ENCODE results near the gene UBAP1.
"Not testable (repeated sequence)": the region's sequence is repeated elsewhere in the genome, so short reads cannot be mapped to it uniquely, and the experiment has no call there.

The UBAP1 gene

GRCh38 chr9:34272101-34272541, 93.3 kb downstream of the UBAP1 start:
- Histone ChIP-seq H2BK12ac (ENCODE audit: low read length) (no peak overlapping the region), H2BK120ac (ENCODE audit: insufficient read depth, low read length, poor library complexity) (no peak overlapping the region)
- WGBS (ENCODE audit: extremely low coverage, insufficient coverage, insufficient read length), result no CpG with 5 or more reads among the region's 3 CpGs

GRCh38 chr9:34273588-34273987, 94.7 kb downstream of the UBAP1 start:
- H4K12ac ChIP-seq (ENCODE audit: low read depth, low read length); H3K23ac ChIP-seq (ENCODE audit: low read length); H3K4ac ChIP-seq (ENCODE audit: low read depth, low read length); H4K8ac ChIP-seq (ENCODE audit: low read depth, low read length); H3K4me1 ChIP-seq (ENCODE audit: control insufficient read depth in 1 of 2, insufficient read depth in 2 of 2, low read length in 2 of 2); DNase-seq; H3K27me3 ChIP-seq (ENCODE audit: insufficient read depth, low read length); H2BK12ac ChIP-seq (ENCODE audit: low read length); H3K27ac ChIP-seq (ENCODE audit: low read depth, low read length); H3K4me2 ChIP-seq (ENCODE audit: low read length); H2BK120ac ChIP-seq (ENCODE audit: insufficient read depth, low read length, poor library complexity); H2AK5ac ChIP-seq (ENCODE audit: low read length); H3K4me3 ChIP-seq (ENCODE audit: low read depth, low read length); H3K18ac ChIP-seq (ENCODE audit: low read length); H3K9me3 ChIP-seq (ENCODE audit: insufficient read depth, low read depth, low read length); H3K9ac ChIP-seq (ENCODE audit: low read length); H3K36me3 ChIP-seq (ENCODE audit: control insufficient read depth in 1 of 2, insufficient read depth in 2 of 2, low read length in 2 of 2); H2BK5ac ChIP-seq (ENCODE audit: low read depth, low read length, poor library complexity); H4K91ac ChIP-seq (ENCODE audit: low read depth, low read length); H3K14ac ChIP-seq (ENCODE audit: low read length); H3K79me2 ChIP-seq (ENCODE audit: control insufficient read depth, insufficient read depth, low read length, poor library complexity); H2AFZ ChIP-seq (ENCODE audit: insufficient read depth, low read length, poor library complexity); H3K79me1 ChIP-seq (ENCODE audit: low read length): not testable (repeated sequence)
- WGBS (ENCODE audit: extremely low coverage, insufficient coverage, insufficient read length), result no CpG with 5 or more reads among the region's 2 CpGs

More at GRCh38 chr9:34272101-34272541, 93.3 kb downstream of the UBAP1 start:
- Histone ChIP-seq H3K18ac (ENCODE audit: low read length) (no peak overlapping the region), H3K4me3 (ENCODE audit: low read depth, low read length) (no peak overlapping the region), H3K4me2 (ENCODE audit: low read length) (no peak overlapping the region), H2AFZ (ENCODE audit: insufficient read depth, low read length, poor library complexity) (no peak overlapping the region), H3K4ac (ENCODE audit: low read depth, low read length) (no peak overlapping the region), H3K79me1 (ENCODE audit: low read length) (no peaks in the 10 kb centered on the region), H4K8ac (ENCODE audit: low read depth, low read length) (no peak overlapping the region), H2BK5ac (ENCODE audit: low read depth, low read length, poor library complexity) (no peak overlapping the region), H3K36me3 (ENCODE audit: control insufficient read depth in 1 of 2, insufficient read depth in 2 of 2, low read length in 2 of 2) (peaks cover 0 to 5% of the 10 kb centered on the region in 2 experiments), H3K14ac (ENCODE audit: low read length) (no peak overlapping the region), H3K79me2 (ENCODE audit: control insufficient read depth, insufficient read depth, low read length, poor library complexity) (no peaks in the 10 kb centered on the region), H3K9ac (ENCODE audit: low read length) (no peak overlapping the region), H3K27me3 (ENCODE audit: insufficient read depth, low read length) (no peaks in the 10 kb centered on the region), H2AK5ac (ENCODE audit: low read length) (no peak overlapping the region), H4K12ac (ENCODE audit: low read depth, low read length) (no peak overlapping the region), H4K91ac (ENCODE audit: low read depth, low read length) (no peak overlapping the region), H3K27ac (ENCODE audit: low read depth, low read length) (no peak overlapping the region), H3K23ac (ENCODE audit: low read length) (no peak overlapping the region), H3K9me3 (ENCODE audit: insufficient read depth, low read depth, low read length) (no peaks in the 10 kb centered on the region), H3K4me1 (ENCODE audit: control insufficient read depth in 1 of 2, insufficient read depth in 2 of 2, low read length in 2 of 2) (no peaks in the 10 kb centered on the region)
- no peak for DNase-seq

DNA sequence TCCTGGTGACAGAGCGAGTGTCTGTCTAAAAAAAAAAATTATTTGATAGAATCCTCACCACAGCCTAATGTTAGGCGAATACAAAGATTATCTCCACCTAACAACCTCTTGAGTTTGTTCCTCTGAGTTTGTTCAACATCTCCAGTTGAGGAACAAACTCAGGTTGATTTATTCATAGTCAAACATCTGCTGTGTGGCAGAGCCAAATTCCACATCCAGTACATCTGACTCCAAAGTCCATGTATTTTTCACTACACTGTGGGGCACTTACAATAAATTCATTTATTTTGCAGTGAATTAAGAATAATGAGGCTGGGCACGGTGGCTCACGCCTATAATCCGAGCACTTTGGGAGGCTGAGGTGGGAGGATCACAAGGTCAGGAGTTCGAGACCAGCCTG, 97.0 kb downstream of the UBAP1 start:
- H2BK120ac ChIP-seq (ENCODE audit: insufficient read depth, low read length, poor library complexity), result no peak overlapping the region
- no peak overlapping the region for H3K18ac ChIP-seq (ENCODE audit: low read length)
- H3K4ac ChIP-seq (ENCODE audit: low read depth, low read length), result no peak overlapping the region
- H4K8ac ChIP-seq (ENCODE audit: low read depth, low read length), result no peak overlapping the region
- H3K27me3 ChIP-seq (ENCODE audit: insufficient read depth, low read length), result no peaks in the 10 kb centered on the region
- no peak for DNase-seq
- no peak overlapping the region for H2BK5ac ChIP-seq (ENCODE audit: low read depth, low read length, poor library complexity)
- H3K27ac ChIP-seq (ENCODE audit: low read depth, low read length), result no peak overlapping the region
- no CpG with 5 or more reads among the region's 6 CpGs for WGBS (ENCODE audit: extremely low coverage, insufficient coverage, insufficient read length)
- H3K79me2 ChIP-seq (ENCODE audit: control insufficient read depth, insufficient read depth, low read length, poor library complexity), result no peaks in the 10 kb centered on the region
- H3K4me3 ChIP-seq (ENCODE audit: low read depth, low read length), result no peak overlapping the region
- H3K4me2 ChIP-seq (ENCODE audit: low read length), result no peak overlapping the region
- H3K36me3 ChIP-seq (ENCODE audit: control insufficient read depth in 1 of 2, insufficient read depth in 2 of 2, low read length in 2 of 2), result peaks cover 0 to under 1% of the 10 kb centered on the region in 2 experiments
- no peaks in the 10 kb centered on the region for H3K9me3 ChIP-seq (ENCODE audit: insufficient read depth, low read depth, low read length)
- no peak overlapping the region for H4K91ac ChIP-seq (ENCODE audit: low read depth, low read length)
- H4K12ac ChIP-seq (ENCODE audit: low read depth, low read length), result no peak overlapping the region
- H3K23ac ChIP-seq (ENCODE audit: low read length), result no peak overlapping the region
- H2BK12ac ChIP-seq (ENCODE audit: low read length), result no peak overlapping the region
- no peak overlapping the region for H2AK5ac ChIP-seq (ENCODE audit: low read length)
- H3K14ac ChIP-seq (ENCODE audit: low read length), result no peak overlapping the region
- no peaks in the 10 kb centered on the region for H3K4me1 ChIP-seq (ENCODE audit: control insufficient read depth in 1 of 2, insufficient read depth in 2 of 2, low read length in 2 of 2)
- no peaks in the 10 kb centered on the region for H3K79me1 ChIP-seq (ENCODE audit: low read length)
- H3K9ac ChIP-seq (ENCODE audit: low read length), result no peak overlapping the region
- H2AFZ ChIP-seq (ENCODE audit: insufficient read depth, low read length, poor library complexity), result no peak overlapping the region

DNA sequence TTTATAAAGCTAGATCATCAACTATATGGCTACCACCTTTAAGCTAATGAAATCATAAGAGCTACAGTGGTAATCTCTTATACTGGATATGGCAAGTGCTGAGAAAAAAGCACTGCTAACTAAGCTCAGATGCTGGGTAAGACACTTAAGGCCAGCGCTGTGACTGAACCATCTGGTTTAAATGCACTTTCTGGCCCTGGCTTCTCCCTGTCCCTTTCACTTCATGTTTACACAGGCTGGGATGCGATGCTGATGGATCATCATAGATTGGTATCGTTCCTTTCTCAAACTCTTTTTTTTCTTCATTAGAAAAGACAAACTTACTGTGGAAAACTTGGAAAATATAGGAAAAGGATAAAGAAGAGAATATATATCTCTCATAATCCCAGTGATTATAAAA, 97.9 kb downstream of the UBAP1 start:
- H3K18ac ChIP-seq (ENCODE audit: low read length), result no peak overlapping the region
- no peak overlapping the region for H3K27ac ChIP-seq (ENCODE audit: low read depth, low read length)

More for the DNA sequence above, 97.9 kb downstream of the UBAP1 start:
- H3K9ac ChIP-seq (ENCODE audit: low read length), result no peak overlapping the region
- H3K14ac ChIP-seq (ENCODE audit: low read length), result no peak overlapping the region
- H2BK120ac ChIP-seq (ENCODE audit: insufficient read depth, low read length, poor library complexity), result no peak overlapping the region
- H3K4me2 ChIP-seq (ENCODE audit: low read length), result no peak overlapping the region
- H3K79me1 ChIP-seq (ENCODE audit: low read length), result no peaks in the 10 kb centered on the region
- no peaks in the 10 kb centered on the region for H3K4me1 ChIP-seq (ENCODE audit: control insufficient read depth in 1 of 2, insufficient read depth in 2 of 2, low read length in 2 of 2)
- no peak overlapping the region for H2AFZ ChIP-seq (ENCODE audit: insufficient read depth, low read length, poor library complexity)
- H3K36me3 ChIP-seq (ENCODE audit: control insufficient read depth in 1 of 2, insufficient read depth in 2 of 2, low read length in 2 of 2), result no peaks in the 10 kb centered on the region
- H4K8ac ChIP-seq (ENCODE audit: low read depth, low read length), result no peak overlapping the region
- H2AK5ac ChIP-seq (ENCODE audit: low read length), result no peak overlapping the region
- no peak overlapping the region for H4K12ac ChIP-seq (ENCODE audit: low read depth, low read length)
- no peak for DNase-seq
- H4K91ac ChIP-seq (ENCODE audit: low read depth, low read length), result no peak overlapping the region
- H3K4me3 ChIP-seq (ENCODE audit: low read depth, low read length), result no peak overlapping the region
- no peaks in the 10 kb centered on the region for H3K9me3 ChIP-seq (ENCODE audit: insufficient read depth, low read depth, low read length)
- no CpG with 5 or more reads among the region's 3 CpGs for WGBS (ENCODE audit: extremely low coverage, insufficient coverage, insufficient read length)
- no peaks in the 10 kb centered on the region for H3K79me2 ChIP-seq (ENCODE audit: control insufficient read depth, insufficient read depth, low read length, poor library complexity)
- H2BK5ac ChIP-seq (ENCODE audit: low read depth, low read length, poor library complexity), result no peak overlapping the region
- H2BK12ac ChIP-seq (ENCODE audit: low read length), result no peak overlapping the region
- H3K4ac ChIP-seq (ENCODE audit: low read depth, low read length), result no peak overlapping the region
- no peak overlapping the region for H3K23ac ChIP-seq (ENCODE audit: low read length)
- H3K27me3 ChIP-seq (ENCODE audit: insufficient read depth, low read length), result no peaks in the 10 kb centered on the region
